ENCODE results near the gene SSBP3. TPM values are rescaled to one million over a fixed set of nuclear protein-coding genes. Genes with fewer than 3 reads are reported as not detected.
A peak's percentile ranks its signal among the peaks of the same experiment; 100 is the strongest.

The SSBP3 gene
- total and polyA plus RNA-seq, 2 of the 13 experiments (the other 11 are each of a cell fraction or from before 2014, with no cell fraction given) = 8.5 to 17.6 TPM

GRCh38 chr1:54199765-54200518 is 206.3 kb downstream of the SSBP3 start, which contains the start of the genes CYB5RL and MRPL37 (continued):
- no peak; the same call in 1 of the 2 replicates for TF ChIP-seq ZNF142 (CRISPR knock-in tag; IDR thresholded peaks at IDR 0.05)
- no peak for TF ChIP-seq PAF1 (CRISPR knock-in tag; IDR thresholded peaks at IDR 0.05)
- peak; percentile 80; the same call in 1 of the 2 replicates for TF ChIP-seq ZNF333 (CRISPR knock-in tag; IDR thresholded peaks at IDR 0.05; ENCODE audit: borderline replicate concordance)
- TF ChIP-seq PPARG (CRISPR knock-in tag; conservative IDR thresholded peaks at IDR 0.05) = peak; percentile 58; the same call in 1 of the 2 replicates
- TF ChIP-seq ZNF749 (CRISPR knock-in tag; IDR thresholded peaks at IDR 0.05; ENCODE audit: borderline replicate concordance) = no peak; the same call in 1 of the 2 replicates
- peak; percentile 7; the same call in 1 of the 2 replicates for TF ChIP-seq STAG1 (CRISPR knock-in tag; IDR thresholded peaks at IDR 0.05)
- TF ChIP-seq ZNF850 (CRISPR knock-in tag; conservative IDR thresholded peaks at IDR 0.05) = no peak
- TF ChIP-seq CHD2 (IDR thresholded peaks at IDR 0.05; ENCODE audit: low read depth, low read length) = peak; percentile 30; the same call in 1 of the 2 replicates
- peak; percentile 44 for TF ChIP-seq TEAD3 (CRISPR knock-in tag; optimal IDR thresholded peaks at IDR 0.05; ENCODE audit: borderline replicate concordance)
- peak; percentile 15; the same call in 1 of the 2 replicates for TF ChIP-seq ZNF792 (CRISPR knock-in tag; IDR thresholded peaks at IDR 0.05)
- no peak for TF ChIP-seq MED8 (CRISPR knock-in tag; IDR thresholded peaks at IDR 0.05; ENCODE audit: insufficient replicate concordance)
- TF ChIP-seq ZSCAN20 (CRISPR knock-in tag; IDR thresholded peaks at IDR 0.05; ENCODE audit: borderline replicate concordance) = no peak
- no peak for TF ChIP-seq ZNF281 (CRISPR knock-in tag; IDR thresholded peaks at IDR 0.05; ENCODE audit: borderline replicate concordance)
- no peak for TF ChIP-seq ZFP36L1 (CRISPR knock-in tag; IDR thresholded peaks at IDR 0.05)
- TF ChIP-seq ELF4 (CRISPR knock-in tag; IDR thresholded peaks at IDR 0.05; ENCODE audit: borderline replicate concordance) = 0 out of 2 replicates have a peak, but pooled peaks have one; percentile 50
- no peak for TF ChIP-seq HINFP (CRISPR knock-in tag; IDR thresholded peaks at IDR 0.05; ENCODE audit: low read depth)
- TF ChIP-seq BORCS8-MEF2B (CRISPR knock-in tag; IDR thresholded peaks at IDR 0.05) = no peak; the same call in 1 of the 2 replicates
- TF ChIP-seq BRF2 (CRISPR knock-in tag; IDR thresholded peaks at IDR 0.05) = no peak
